ENCODE data around the gene RAD51B. TPM values are rescaled to one million over a fixed set of nuclear protein-coding genes. Genes with fewer than 3 reads are reported as not detected.
A peak's percentile ranks its signal among the peaks of the same experiment; 100 is the strongest.

RAD51B gene
- total and polyA plus RNA-seq, 7 donors = 2.4 to 24.4 (median 7.1) TPM

DNA sequence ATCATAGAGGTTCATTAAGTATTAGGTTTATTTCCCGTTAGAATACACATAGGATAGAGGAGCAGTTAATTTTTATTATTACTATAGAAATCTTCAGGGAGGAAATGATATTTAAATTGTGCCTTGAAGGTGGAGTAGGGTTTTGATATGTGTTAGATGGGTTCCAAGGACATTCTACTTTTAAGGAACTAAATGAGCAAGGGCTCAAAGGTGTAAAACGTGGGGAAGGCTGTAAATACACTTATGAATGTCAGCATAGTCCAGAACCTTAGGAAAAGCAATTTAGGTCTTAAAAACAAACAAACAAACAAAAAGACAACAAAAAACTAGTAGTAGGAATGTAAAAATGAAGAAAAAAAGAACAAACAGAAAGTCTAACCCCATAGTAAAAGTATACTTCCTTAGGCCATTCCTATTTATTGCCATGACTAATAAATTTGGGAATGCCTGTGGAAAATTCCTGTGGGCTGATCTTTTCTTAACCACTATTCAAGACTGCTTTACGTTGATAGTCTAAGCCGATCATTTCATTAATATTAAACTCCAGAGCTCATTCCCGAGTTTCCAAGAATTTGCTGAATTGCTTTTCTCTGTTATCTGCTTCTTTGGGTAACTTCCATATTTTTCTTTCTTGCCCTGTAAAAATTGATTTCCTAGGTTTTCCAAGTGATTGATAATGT, 180.3 kb downstream of the RAD51B start:
- H3K27me3 ChIP-seq = no peaks in the 10 kb centered on the region
- 79% methylated on average over 5 of the region's 5 CpGs for WGBS, 2 donors
- intact Hi-C loops (cut with DNase I) = no loop called here

DNA sequence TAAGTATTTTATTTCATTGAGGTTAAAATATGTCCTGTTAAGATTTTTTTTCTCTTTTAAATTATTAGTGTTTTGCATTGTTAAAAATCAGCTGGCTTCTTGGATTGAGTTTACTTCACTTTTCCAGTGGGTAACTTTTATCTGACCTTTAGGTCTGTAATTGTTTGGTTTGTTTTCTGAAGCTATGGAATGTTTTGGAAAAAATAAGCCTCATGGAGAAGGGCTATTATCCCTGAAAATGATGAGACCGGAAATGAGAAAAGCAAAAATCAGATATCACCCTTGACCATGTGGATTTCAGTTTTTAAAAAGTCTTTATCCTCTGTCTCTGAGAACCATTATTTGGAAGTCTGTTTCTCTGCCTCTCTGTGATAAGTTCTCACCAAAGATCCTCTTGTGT, 180.9 kb downstream of the RAD51B start:
- no peak for DNase-seq
- H3K27me3 ChIP-seq = no peaks in the 10 kb centered on the region
- TF ChIP-seq EP300 (IDR thresholded peaks at IDR 0.05) (no peak), POLR2A (IDR thresholded peaks at IDR 0.05) (no peak), POLR2AphosphoS5 (IDR thresholded peaks at IDR 0.05) (no peak)
- H3K27ac ChIP-seq = peak overlapping the region in 3 of 4 donors; percentile 51 to 66 (median 61)
- no peaks in the 10 kb centered on the region for H3K36me3 ChIP-seq
- H3K4me3 ChIP-seq = no peak overlapping the region
- peaks cover 0 to 2% (median 0%) of the 10 kb centered on the region in 4 donors for H3K9me3 ChIP-seq
- peaks cover 0 to 25% (median 18%) of the 10 kb centered on the region in 4 donors for H3K4me1 ChIP-seq
- intact Hi-C loops (cut with DNase I) = no loop called here
- 71 to 89% methylated on average over 1 of the region's 1 CpG for WGBS, 2 donors

More for the DNA sequence above, 180.3 kb downstream of the RAD51B start:
- Histone ChIP-seq H3K36me3 (no peaks in the 10 kb centered on the region), H3K9me3 (peaks cover 0 to 2% (median 0%) of the 10 kb centered on the region in 4 donors), H3K4me3 (peak overlapping the region in 1 of 4 donors; percentile 18), H3K27ac (peak overlapping the region in 3 of 4 donors; percentile 51 to 66 (median 61)), H3K4me1 (peaks cover 0 to 25% (median 18%) of the 10 kb centered on the region in 4 donors)
- TF ChIP-seq POLR2A (IDR thresholded peaks at IDR 0.05) (no peak), POLR2AphosphoS5 (IDR thresholded peaks at IDR 0.05) (no peak), EP300 (IDR thresholded peaks at IDR 0.05) (no peak), CTCF (IDR thresholded peaks at IDR 0.05) (no peak)
- no peak for DNase-seq

DNA sequence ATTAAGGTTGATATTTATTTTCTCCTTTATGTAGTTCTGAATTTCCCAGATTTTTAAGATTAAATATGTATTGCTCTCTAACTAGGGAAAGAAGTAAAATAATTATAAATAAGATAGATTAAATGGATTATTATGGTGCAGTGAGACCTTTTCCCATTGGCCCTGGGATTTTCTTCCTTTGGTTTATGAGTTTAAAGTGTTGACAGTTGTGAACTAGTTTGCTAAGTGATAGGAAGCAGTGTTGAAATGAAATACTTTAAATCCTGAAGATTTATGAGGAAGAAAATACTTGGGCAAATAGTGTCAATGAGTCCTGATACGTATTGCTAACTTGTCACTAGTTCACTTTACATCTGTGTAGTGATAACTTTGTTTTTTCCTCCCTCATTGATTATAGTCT, 188.9 kb downstream of the RAD51B start:
- H3K9me3 ChIP-seq = no peaks in the 10 kb centered on the region
- H3K4me1 ChIP-seq = peaks cover 0 to 45% (median 26%) of the 10 kb centered on the region in 4 donors
- no peaks in the 10 kb centered on the region for H3K27me3 ChIP-seq
- intact Hi-C loops (cut with DNase I) = no loop called here
- no peak for DNase-seq
- TF ChIP-seq EP300 (IDR thresholded peaks at IDR 0.05) (no peak), CTCF (IDR thresholded peaks at IDR 0.05) (no peak), POLR2AphosphoS5 (IDR thresholded peaks at IDR 0.05) (no peak), POLR2A (IDR thresholded peaks at IDR 0.05) (no peak)
- H3K27ac ChIP-seq = peak overlapping the region in 3 of 4 donors; percentile 73 to 80 (median 76)
- H3K36me3 ChIP-seq = no peaks in the 10 kb centered on the region
- 78 to 92% methylated on average over 1 of the region's 1 CpG for WGBS, 2 donors
- no peak overlapping the region for H3K4me3 ChIP-seq

GRCh38 chr14:68011406-68012028, 191.9 kb downstream of the RAD51B start:
- Histone ChIP-seq H3K27me3 (no peaks in the 10 kb centered on the region), H3K4me1 (peaks cover 0 to 57% (median 38%) of the 10 kb centered on the region in 4 donors), H3K9me3 (no peaks in the 10 kb centered on the region), H3K27ac (peak overlapping the region; percentile 73 to 80 (median 76)), H3K36me3 (no peaks in the 10 kb centered on the region), H3K4me3 (no peak overlapping the region)
- intact Hi-C loops (cut with DNase I) = loop anchor here (5.0 kb wide), 1 partner anchor 181 kb away; no protein-coding TSS in a partner anchor
- WGBS, 2 donors = 21 to 48% methylated on average over 4 of the region's 4 CpGs
- DNase-seq = no peak
- TF ChIP-seq POLR2A (IDR thresholded peaks at IDR 0.05) (no peak), EP300 (IDR thresholded peaks at IDR 0.05) (peak in 3 of 4 donors; percentile 80 to 91 (median 82)), POLR2AphosphoS5 (IDR thresholded peaks at IDR 0.05) (peak; percentile 60 to 83 (median 80)), CTCF (IDR thresholded peaks at IDR 0.05) (no peak)

DNA sequence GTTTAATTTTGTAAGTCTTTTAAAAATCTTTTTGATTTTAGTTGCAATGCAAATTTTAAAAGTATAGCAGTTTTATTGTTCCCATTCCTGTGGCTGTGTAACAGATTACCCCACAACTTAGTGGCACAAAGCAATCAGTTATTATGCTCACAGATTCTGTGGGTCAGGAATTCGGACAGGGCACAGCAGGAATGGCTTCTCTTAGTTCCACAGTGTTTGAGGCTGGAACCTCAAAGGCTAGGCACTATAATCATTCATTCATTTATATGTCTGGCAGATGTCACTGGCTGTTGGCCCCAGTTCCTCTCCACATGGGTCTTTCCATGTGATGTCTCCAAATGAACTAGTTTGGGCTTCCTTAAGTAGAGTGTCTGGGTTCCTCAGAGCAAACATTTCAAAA, 193.3 kb downstream of the RAD51B start:
- Histone ChIP-seq H3K4me3 (no peak overlapping the region), H3K4me1 (peaks cover 0 to 65% (median 44%) of the 10 kb centered on the region in 4 donors), H3K9me3 (no peaks in the 10 kb centered on the region), H3K36me3 (no peaks in the 10 kb centered on the region), H3K27me3 (no peaks in the 10 kb centered on the region), H3K27ac (peak overlapping the region; percentile 73 to 80 (median 76))
- intact Hi-C loops (cut with DNase I) = loop anchor here (5.0 kb wide), 1 partner anchor 179 kb away; no protein-coding TSS in a partner anchor
- 86 to 88% methylated on average over 1 of the region's 1 CpG for WGBS, 2 donors
- TF ChIP-seq CTCF (IDR thresholded peaks at IDR 0.05) (no peak), EP300 (IDR thresholded peaks at IDR 0.05) (no peak), POLR2AphosphoS5 (IDR thresholded peaks at IDR 0.05) (no peak), POLR2A (IDR thresholded peaks at IDR 0.05) (no peak)
- DNase-seq = no peak
